Measurements from ENCODE around the gene CDH13.

GRCh38 chr16:83835586-83836566, 1209.1 kb downstream of the CDH13 start:
- TF ChIP-seq CTCF (IDR thresholded peaks at IDR 0.05; ENCODE audit: low read depth, low read length, poor library complexity, severe bottlenecking) (no peak), EZH2phosphoT487 (IDR thresholded peaks at IDR 0.05; ENCODE audit: borderline replicate concordance, low read length) (no peak)

Measured in DOHH2 (cell line).